ENCODE results near the gene AKR1B15.
A peak's percentile ranks its signal among the peaks of the same experiment; 100 is the strongest.
"Not testable (repeated sequence)": the region's sequence is repeated elsewhere in the genome, so short reads cannot be mapped to it uniquely, and the experiment has no call there.

AKR1B15 gene

DNA sequence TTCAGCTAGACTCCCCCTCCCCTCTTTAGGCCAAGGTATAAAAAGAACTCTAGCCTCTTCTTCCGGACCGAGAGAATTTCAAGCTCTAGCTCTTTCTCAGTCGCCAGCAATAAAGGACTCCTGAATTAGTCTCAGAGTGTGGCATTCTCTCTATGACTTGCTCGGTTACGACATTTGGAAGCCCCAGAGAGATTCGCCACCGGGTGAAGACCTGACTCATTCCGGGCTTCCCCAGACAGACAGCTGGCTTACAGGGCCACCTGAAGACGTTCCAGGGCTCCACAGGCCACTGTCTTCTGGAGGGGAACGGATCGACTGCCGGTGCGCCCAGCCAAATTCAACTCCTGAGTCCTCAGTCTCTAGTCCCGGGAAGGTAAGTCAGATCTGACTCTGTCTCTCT, at the start of gene AKR1B15:
TSS of gene AKR1B15 (plus strand) at position 234 of the 400 bp plus-strand sequence. CDS start 15,510 bp downstream, outside the sequence.
- peak; percentile 28 for DNase-seq

DNA sequence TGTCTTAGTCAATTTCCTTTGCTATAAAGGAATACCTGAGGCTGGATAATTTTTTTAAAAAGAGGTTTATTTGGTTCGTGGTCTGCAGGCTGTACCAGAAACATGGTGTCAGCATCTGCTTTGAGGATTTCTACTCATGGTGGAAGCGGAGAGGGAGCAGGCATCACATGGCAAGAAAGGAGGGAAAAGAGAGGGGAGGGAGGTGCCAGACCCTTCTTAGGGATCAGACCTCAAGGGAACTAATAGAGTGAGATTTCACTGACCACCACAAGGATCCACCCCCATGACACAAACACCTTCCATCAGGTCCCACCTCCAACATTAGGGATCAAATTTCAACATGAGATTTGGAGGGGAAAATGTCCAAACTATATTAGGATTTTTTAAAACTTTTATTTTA, 48.5 kb upstream of the AKR1B15 start:
- DNase-seq: no peak

DNA sequence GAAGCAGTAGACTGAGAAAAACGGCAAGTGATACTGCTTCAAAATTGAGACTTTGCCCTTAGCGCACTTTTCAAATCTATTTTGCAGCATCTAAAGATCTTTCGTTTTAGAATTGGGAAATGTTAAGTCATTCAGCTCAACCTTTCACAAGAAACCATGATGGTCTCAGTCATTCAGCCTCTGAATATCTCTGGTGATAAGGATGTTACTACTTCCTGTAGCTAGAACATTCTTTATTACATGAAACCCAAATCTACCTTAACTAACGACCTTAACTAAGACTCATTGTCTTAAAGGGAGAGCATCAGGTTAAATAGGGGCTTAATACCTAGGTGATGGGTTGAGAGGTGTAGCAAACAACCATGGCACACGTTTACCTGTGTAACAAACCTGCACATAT, 47.9 kb upstream of the AKR1B15 start:
- no peak for DNase-seq

DNA sequence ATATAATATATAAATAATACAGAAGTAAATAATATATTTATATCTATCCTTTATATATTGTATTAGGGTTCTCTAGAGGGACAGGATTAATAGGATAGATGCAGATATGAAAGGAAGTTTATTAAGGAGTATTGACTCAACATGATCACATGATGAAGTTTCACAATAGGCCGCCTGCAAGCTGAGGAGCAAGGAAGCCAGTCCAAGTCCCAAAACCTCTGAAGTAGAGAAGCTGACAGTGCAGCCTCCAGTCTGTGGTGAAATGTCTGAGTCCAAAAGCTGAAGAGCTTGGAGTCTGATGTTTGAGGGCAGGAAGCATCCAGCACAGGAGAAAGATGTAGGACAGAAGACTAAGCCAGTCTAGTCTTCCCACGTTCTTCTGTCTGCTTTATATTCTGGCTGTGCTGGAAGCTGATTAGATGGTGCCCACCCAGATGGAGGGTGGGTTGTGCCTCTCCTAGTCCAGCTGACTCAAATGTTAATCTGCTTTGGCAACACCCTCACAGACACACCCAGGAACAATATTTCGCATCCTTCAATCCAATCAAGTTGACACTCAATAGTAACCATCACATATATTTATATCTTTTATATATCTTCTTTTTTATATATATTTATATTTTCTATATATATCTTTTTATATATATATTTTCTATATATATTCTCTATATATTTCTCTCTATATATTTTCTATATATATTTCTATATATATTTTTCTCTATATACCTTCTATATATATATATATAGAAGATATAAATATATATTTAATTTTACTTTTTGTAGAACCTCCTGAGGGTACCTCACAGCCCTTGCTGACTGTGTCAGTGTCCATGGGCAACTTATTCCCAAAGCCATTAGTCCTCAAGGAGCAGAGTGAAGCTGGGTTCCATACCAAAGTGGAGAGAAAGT, 46.2 kb upstream of the AKR1B15 start:
- DNase-seq: peak; percentile 74

DNA sequence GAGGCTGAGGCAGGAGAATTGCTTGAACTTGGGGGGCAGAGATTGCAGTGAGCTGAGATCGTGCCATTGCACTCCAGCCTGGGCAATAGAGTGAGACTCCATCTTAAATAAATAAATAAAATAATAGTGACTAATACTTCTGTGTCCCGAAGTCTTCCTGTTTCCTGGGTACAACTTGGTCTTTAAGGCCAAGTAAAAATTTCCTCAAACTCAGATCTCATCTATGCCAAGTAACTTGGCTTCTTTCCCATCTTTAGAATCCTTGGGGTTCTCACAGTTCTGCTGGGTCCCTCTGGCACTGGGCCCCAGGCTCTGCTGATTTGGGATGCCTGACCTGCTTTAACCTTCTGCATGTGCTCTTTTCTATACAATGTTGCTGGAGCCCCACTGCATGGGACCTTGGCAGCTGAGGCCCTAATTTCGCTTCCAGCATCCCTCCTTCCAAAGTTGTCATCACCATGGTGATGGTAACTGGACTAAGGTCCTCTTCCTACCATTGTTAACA, 44.2 kb upstream of the AKR1B15 start:
- no peak for DNase-seq

DNA sequence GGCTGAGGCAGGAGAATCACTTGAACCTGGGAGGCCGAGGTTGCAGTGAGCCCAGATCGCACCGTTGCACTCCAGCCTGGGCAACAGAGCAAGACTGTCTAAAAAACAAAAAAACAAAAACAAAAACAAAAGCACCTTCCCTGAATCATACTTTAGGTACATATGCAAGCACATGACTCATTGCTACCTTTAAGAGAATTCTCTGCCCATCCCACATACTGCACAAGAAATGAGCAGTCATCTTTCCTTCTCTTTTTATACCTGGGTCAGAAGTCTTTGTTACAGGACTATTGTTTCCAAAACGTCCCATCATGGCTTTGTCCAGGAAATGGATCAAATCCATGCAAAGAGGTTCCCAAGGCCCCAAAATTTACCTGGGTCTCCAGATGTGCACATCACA, 43.1 kb upstream of the AKR1B15 start:
- DNase-seq: no peak

DNA sequence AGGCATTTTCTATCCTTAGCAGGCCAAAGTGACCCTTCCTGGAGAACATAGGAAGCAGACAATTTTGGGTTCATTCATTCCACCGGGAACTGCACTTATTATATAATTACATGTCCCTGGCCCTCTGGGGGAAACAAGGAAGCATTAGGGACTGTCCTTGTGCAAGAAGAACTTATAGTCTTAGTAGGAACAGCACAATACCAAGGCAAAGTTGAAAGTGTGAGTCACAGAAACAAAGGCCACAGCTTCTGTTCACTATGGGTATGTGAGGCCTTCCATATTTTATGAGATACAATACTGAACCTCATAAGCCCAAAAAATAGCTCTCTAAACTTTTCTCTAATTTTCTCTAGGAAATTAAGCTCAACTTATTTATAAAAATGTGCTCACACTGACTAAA, 39.9 kb upstream of the AKR1B15 start:
- DNase-seq: no peak

DNA sequence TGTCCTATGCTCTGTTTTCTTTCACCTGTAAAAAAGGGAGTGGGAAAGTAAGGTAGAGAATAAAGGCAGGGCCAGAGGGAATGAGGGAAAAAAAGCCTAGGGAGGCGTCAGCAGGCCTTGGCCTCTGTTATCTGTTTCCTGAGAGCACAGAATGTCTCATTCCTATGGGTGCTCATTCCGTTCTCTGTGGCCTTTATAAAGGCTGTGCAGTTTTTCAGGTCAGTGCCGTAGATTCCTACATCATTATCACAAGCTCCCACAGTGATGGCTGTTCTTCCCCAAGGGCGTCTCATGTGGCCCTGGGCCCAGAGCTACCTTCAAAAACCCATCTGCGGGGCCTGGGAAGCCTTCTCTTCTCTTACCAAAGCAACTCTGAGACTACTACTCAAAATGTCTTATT, 38.3 kb upstream of the AKR1B15 start:
- DNase-seq: no peak

DNA sequence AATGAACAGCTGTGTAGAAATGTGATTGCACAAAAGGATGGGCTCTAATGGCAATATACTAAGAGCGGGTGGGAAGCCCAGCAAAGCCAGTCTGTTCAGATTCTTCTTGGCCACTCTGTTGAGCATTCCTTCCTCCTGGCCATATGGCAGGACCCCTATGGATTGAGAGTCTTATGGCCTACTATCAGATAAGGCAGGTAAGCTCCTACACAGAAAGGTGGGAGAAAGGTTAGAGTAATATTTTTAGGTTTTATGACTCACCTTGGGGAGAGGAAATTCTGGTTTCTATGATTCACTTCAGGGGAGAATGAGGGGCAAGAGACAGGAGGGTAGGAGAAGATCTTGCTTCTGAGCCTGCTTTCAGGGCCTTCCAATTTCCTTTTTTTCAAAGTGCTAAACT, 36.6 kb upstream of the AKR1B15 start:
- no peak for DNase-seq

DNA sequence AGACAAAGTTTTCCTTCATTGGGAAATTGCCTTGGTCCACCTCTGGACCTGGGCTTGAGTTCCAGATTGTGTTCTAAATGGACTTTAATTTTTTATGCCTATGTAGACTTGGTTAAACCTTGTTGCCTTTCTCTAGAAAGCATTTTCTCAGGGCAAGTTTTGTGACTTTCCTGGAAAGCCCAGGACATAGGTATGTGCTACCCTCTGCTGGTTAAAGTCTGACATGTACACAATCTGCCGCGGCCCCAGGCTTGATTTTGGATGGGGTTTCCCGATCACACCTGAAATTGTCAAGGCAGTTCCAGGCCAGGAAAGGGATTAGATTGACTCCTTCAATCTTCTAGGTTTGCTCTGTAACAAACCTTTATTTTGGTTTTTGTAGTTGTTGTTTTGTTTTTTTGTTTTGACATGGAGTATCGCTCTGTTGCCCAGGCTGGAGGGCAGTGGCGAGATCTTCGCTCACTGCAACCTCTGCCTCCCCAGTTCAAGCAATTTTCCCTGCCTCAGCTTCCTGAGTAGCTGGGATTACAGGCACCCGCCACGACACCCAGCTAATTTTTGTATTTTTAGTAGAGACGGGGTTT, 35.6 kb upstream of the AKR1B15 start:
- DNase-seq: peak; percentile 57

DNA sequence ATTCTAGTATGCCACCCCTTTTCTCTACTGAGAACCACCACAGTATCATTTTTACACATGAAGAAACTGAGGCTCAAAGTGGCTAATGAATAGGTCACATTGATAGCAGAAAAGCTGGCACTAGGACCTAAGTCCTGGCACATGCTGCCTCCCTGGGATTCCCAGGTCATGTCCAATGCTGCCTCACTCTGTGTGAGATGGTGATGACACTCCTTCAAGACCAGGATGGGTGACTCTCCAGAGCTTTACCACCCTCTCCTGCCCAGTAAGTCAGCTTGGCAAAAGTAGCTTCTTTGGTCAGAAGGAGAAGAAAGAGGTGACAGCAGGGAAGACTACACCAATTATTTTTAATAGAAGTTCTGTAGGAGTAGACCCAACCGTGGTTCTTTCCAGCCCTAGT, 34.8 kb upstream of the AKR1B15 start:
- DNase-seq: no peak

DNA sequence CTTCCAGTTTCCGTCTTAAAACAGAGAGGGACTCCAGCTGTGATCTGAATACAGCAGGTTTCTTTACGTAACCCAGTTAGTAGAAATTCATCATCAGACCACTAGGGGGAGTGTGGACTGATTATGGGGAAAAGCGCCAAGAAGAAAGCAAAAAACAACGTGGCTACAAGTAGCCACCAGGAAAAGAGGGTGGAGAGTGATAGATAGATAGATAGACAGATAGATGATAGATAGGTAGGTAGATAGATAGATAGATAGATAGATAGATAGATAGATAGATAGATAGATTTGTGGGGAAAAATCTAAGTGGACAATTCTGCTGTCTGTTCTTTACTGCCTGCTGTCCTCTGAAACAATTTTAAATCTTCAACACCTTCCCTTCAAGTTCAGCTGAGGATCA, 34.2 kb upstream of the AKR1B15 start:
- DNase-seq: peak; percentile 90

DNA sequence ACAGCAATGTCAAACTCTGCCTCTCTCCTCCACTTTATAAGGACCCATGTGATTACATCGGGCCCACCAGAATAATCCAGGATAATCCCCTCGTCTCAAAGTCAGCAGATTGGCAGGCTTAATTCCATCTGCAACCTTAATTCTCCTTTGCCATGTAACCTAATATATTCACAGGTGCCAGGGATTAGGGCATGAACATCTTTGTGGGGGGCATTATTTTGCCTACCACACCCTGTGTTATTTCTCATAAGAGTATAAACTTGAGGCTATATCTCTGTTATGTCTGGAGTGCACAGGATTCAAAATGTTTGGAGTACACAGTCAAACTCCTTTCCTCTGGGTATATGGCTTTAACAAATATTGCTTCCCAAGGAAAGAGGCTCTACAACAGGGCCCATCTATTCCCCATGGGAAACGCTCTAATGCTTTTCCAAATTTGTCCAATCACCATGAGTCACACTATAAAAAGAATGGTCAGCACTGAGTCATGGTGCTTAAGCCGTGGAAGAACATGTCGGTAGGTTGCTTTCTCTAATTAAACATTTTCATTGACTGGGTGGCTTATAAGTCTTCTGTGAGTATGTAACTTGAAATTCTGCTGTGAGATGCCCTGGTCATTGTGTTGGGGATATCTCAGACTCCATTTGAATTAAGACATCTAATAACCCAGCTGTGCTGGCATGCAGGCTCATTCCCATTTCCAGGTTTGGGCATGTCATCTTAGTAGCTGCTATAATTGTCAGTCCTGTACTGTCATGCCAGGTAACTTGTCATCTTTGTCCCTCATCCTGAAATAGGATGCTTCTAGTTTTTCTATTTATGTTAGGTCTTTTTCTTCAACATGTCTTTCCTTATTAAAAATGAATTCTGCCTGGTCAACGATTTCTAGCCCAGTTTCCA, 33.1 kb upstream of the AKR1B15 start:
- no peak for DNase-seq

DNA sequence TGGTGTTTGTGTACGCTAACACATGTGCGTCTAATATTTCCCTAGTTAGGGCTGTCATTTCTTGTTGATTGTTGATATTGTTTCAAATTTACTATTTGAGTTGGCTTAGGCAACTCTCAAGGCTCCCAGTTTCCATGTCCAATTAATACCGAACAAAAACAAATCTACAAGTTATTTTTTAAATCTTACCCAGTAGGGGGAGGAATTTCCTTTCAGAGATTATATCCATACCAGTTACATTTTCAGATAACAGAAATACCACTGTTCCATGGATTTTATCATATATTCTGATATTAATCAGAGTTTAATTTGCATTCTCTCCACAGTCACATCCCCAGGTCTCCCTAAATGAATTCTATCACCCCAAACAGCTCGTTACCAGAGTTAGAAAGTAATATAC, 28.8 kb upstream of the AKR1B15 start:
- DNase-seq: no peak

DNA sequence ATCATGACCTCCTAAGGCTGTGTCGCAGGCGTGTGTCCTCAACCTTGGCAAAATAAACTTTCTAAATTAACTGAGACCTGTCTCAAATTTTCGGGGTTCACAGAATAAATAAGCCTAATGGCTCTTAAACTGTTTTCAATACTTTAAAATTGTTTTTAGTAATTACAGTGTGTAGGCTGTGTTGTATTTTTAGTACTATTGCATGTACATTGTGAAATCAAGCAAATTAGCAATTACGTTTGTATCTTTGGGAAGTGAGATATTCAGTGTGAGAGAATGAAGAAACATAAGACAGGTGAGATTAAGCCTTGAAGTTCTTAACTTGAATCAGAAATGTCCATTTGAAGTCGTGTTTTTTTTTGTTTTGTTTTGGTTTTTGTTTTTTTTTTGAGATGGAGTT, 26.3 kb upstream of the AKR1B15 start:
- DNase-seq: no peak

DNA sequence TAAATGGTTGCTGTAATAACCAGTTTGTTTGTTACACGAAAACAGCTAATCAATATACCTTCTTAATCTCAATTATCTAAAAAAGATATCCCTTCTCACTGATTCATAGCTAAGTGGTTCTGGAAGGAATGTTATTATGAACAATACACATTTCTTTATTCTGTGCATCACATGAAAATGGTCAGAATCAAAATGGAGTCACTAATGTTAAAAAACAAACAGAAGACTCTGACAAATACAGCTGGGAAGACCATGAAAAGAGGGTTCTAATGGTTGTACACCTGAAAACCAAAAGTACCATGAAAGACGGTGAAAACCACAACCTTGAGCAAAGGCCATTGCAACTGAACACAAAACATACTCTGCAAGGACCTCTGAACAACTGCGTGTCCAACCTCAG, 23.5 kb upstream of the AKR1B15 start:
- DNase-seq: not testable (repeated sequence)

DNA sequence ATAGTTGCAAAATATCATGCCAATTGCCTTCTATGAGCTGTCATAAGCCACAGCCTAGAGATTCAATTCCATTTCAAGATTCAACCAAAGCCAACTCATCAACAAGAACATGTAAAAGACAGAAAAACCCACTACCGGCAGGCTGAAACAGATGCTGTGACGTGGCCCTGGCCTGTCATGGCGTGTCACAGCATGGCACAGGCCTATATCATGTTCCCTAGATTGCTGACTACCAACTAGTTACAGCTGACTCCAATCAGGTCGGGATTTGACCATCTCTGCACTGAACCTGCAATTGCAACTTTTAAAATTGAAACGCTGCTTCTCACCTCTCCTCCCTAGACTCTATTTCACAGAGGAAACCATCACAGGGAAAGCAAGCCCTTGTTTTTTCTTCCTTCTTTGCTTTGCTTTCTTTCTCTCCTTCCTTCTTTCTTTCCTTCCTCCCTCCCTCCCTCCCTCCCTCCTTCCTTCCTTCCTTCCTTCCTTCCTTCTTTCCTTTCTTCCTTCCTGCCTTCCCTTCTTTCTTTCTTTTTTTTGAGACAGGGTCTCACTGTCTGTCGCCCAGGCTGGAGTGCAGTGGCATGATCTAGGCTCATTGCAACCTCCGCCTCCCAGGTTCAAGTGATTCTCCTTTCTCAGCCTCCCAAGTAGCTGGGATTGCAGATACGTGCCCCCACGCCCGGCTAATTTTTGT, 22.2 kb upstream of the AKR1B15 start:
- not testable (repeated sequence) for DNase-seq

DNA sequence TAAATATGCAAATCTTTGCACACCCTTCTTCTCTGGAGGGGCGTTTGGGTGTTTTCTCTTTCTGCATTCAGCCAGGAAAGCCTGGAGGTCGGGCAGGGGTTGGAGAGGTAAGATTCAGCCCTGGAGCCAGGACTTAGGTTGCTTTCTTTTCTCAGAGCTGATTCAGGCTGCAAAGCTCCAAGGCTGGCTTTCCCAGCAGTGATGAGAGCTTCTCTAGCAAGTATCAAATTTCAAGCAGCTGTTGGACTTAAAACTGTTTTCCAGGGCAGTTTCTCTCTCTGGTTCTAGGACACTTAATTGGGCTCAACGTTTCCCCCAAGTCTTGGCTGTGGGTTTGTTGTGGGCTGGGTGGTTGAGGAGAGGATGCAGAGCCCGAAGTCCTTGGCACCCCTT, 20.9 kb upstream of the AKR1B15 start:
- DNase-seq: no peak

DNA sequence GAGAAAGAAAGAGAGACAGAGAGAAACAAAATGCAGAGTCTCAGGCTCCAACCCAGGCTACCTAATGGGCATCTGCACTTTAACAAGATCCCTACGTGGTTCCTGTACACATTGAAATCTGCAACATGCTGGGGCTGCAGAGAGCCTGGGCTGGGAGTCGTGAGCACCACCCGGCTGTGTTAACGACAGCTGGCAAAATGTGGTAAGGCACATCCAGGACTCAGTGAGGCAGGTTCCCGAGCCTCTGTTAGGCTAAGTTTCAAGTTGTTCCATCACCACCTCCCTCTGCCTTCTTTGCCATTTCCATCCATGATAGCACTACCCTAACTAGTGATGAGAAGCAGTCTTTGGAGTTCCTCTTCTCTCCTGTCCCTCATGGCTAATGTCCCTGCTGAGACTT, 20.2 kb upstream of the AKR1B15 start:
- DNase-seq: no peak

DNA sequence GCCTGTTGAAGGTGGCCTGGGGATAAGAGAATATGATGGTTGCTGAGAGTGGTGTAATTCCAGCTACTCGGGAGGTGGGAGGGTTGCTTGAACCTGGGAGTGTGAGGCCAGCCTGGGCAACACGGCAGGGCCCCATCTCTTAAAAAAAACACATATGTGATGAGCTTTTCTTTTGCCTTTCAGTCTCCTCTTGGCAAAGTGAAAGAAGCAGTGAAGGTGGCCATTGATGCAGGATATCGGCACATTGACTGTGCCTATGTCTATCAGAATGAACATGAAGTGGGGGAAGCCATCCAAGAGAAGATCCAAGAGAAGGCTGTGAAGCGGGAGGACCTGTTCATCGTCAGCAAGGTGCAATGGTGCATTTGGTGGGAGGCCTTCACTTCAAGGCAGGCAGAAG, 18.4 kb upstream of the AKR1B15 start:
- no peak for DNase-seq

DNA sequence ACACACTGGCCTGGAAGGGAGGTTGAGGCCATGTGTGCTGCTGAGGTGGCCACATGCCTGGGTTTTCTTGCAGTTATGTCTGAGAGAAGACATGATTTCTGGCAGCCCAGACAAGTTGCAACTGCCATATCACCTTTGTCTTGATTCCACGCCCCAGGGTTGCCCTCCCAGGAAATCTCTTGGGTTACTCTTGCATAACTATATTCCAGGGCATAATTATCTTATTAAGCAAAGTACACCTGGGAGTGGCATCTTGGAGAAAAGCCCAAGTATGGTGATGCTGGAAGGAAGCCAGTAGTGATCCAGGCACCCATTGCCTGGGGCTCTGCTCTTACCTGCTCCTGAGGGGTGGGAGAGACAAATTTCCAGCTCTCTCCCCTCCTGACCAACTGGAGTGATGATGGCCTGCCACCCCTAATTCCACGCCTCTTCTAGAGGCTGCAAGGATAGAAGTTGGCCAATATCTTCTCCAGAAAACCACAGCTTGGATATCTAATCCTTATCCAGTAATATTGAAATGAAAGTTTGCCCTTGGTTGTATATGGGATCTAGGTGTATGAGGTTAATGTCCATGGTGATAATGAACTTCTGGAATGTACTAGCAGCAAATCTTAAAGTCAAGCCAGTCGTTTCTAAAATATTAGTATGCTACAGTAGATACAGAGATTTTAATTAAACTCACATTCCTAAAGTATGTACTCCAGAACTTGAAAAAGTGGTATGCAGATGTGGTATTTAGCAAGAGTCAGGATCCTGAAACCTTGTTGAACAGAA, 16.5 kb upstream of the AKR1B15 start:
- DNase-seq: no peak

DNA sequence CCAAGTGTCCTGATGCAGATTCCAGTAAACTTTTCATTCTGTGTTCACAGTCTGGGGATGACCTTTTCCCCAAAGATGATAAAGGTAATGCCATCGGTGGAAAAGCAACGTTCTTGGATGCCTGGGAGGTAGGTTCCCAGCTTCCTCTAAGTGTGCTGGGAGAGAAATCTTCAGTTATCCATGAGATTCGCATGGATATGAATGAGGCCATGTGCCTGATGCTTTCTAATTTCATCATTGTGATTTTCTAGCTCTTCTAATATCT, 16.0 kb upstream of the AKR1B15 start:
- no peak for DNase-seq

All from suppressor macrophage treated with lipopolysaccharide for 4 hours (primary cell).